H54 (cell line): ENCODE measurements around the gene AACS.

Experiments used
- DNase-seq: peaks from one replicate; pipeline ENCODE4 v3.0.0; 2011; ENCODE audit warnings: low spot score, mixed read lengths; ENCODE audit not compliant: insufficient read length
- FAIRE-seq: peaks from 3 replicates; lab custom pipeline; 2011; peaks lifted over from hg19 to GRCh38; lab: Jason Lieb, UNC
- POLR2A ChIP-seq: IDR thresholded peaks from 2 replicates; pipeline ENCODE4 v1.6.1; 2011; ENCODE audit warnings: low read depth, mild to moderate bottlenecking, low read length

Gene AACS

DNA sequence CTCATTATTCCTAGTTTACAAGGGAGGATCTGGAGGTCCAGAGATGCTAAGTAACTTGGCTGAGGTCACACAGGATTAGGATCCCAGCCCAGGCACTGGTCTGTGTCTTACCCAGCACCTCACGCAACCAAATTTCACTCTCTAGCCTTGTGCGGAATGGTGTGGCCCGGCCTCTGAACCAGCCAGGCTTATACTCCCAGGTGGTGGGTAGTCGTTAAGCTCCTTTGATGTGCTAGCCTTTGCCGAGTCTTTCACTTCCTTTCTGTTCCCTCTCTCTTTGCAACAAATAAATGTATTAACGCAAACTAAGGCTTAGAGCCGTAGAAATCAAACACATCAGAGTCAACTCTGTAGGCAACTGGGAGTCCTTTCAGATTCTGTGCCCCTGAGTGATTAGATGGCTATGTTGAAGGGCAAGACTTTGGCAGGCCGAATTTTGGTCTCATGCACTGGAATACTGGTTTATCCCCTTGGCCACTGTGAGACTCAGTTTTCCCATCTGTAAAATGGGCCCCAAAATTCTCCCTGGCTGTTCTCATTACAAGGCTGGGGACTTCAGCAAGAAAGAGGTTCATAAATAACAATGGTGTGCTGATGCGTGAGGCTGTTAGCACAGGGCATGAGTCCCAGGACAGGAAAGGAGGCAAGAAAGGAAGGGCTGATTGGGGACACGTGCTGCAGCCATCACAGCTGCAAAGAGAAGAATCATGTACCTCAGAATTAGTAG lies 126.3 kb downstream of the AACS start:
- FAIRE-seq (no peak), DNase-seq (no peak)
- TF ChIP-seq POLR2A = no peak

- no peak for TF ChIP-seq POLR2A
- FAIRE-seq = no peak
- DNase-seq = no peak
Measured at GRCh38 chr12:125192690-125193221, 127.5 kb downstream of the AACS start.
